HFFc6 (cell line): ENCODE data around the gene AHDC1. TPM values are rescaled to one million over a fixed set of nuclear protein-coding genes. Genes with fewer than 3 reads are reported as not detected.

Source experiments
- DNase-seq: peaks from one replicate; pipeline ENCODE4 v3.0.0-alpha.2; 2018
- H3K27ac Mint-ChIP-seq: 2 replicates; pipeline ENCODE4 v1.8.0; 2020; ENCODE audit warnings: mild to moderate bottlenecking, mixed read lengths
- H3K27me3 Mint-ChIP-seq: 2 replicates; pipeline ENCODE4 v1.8.0; 2021; ENCODE audit warnings: mild to moderate bottlenecking, moderate library complexity, mixed read lengths; ENCODE audit not compliant: insufficient read depth
- H3K36me3 Mint-ChIP-seq: 2 replicates; pipeline ENCODE4 v1.8.0; 2021; ENCODE audit warnings: low read depth, mixed read lengths
- H3K4me1 Mint-ChIP-seq: 2 replicates; pipeline ENCODE4 v1.8.0; 2020; ENCODE audit warnings: low read depth, mixed read lengths
- H3K4me3 Mint-ChIP-seq: 2 replicates; pipeline ENCODE4 v1.8.0; 2020; ENCODE audit warnings: mild to moderate bottlenecking, moderate library complexity, mixed read lengths
- H3K9me3 Mint-ChIP-seq: 2 replicates; pipeline ENCODE4 v1.8.0; 2020; ENCODE audit warnings: mild to moderate bottlenecking, mixed read lengths
- total RNA-seq, 6 experiments: library from RNA; stranded (reverse); fragmentation: NEBNext Ultra II Directional; extraction: Animal tissue kit (Norgen Biotek cat#: 25700); gene quantifications; 2 replicates in 1 of 6; 3 replicates in 5 of 6; pipeline ENCODE4 v1.2.3, GENCODE V29; 2021
- TF ChIP-seq, protein P1 (sequence below): fragments of 200-600 bp; sonication (generic); IDR thresholded peaks from 2 replicates; pipeline ENCODE4 v1.5.0; 2021; ENCODE audit warnings: antibody characterized with exemption, mild to moderate bottlenecking

The AHDC1 gene
- total RNA-seq, 6 experiments from 2014 or later = 30.7 to 53.2 (median 34.7) TPM

DNA sequence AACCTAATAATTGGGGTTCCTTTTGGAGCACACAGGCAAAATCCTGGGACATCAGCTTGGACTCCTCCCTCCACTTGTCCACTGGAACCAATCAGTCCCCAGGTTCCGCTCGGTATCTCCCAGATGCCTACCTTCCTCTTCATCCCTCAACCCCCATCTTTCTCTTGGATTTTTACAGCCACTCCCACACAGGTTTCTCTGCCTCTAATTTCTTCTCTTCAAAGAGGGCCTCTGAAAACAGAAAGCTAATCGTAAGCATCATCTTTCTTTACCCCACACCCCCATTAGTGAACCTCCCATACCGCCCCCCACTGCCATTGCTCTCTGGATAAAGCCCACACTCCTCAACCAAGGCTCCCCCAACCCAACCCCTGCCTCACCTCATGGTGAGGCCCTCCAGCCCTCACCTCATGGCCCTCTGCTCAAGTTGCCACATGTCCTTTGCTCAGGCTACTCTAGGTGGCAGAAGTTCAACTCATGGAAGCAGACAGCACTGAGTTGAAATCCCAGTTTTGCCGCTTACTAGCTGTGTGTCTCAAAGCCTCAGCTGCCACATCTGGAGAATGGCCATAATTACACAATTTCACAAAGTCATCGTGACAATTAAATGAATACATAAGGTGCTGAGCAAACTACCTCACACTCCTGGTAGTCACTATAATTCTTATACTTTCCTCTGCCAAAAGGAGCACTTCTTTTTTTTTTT is 95.8 kb downstream of the AHDC1 start:
- Mint-ChIP-seq H3K4me1 (peaks cover 12% of the 10 kb centered on the region), H3K36me3 (no peaks in the 10 kb centered on the region), H3K9me3 (no peaks in the 10 kb centered on the region), H3K27ac (no peak overlapping the region), H3K4me3 (no peak overlapping the region), H3K27me3 (peaks cover 2% of the 10 kb centered on the region; the same call in 1 of the 2 replicates)
- TF ChIP-seq, protein P1, sequence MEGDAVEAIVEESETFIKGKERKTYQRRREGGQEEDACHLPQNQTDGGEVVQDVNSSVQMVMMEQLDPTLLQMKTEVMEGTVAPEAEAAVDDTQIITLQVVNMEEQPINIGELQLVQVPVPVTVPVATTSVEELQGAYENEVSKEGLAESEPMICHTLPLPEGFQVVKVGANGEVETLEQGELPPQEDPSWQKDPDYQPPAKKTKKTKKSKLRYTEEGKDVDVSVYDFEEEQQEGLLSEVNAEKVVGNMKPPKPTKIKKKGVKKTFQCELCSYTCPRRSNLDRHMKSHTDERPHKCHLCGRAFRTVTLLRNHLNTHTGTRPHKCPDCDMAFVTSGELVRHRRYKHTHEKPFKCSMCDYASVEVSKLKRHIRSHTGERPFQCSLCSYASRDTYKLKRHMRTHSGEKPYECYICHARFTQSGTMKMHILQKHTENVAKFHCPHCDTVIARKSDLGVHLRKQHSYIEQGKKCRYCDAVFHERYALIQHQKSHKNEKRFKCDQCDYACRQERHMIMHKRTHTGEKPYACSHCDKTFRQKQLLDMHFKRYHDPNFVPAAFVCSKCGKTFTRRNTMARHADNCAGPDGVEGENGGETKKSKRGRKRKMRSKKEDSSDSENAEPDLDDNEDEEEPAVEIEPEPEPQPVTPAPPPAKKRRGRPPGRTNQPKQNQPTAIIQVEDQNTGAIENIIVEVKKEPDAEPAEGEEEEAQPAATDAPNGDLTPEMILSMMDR = no peak
- no peak for DNase-seq

GRCh38 chr1:27506703-27507102 is 97.2 kb downstream of the AHDC1 start:
- Mint-ChIP-seq H3K9me3 (no peaks in the 10 kb centered on the region), H3K27ac (no peak overlapping the region), H3K4me3 (no peak overlapping the region), H3K27me3 (peaks cover 2% of the 10 kb centered on the region; the same call in 1 of the 2 replicates), H3K36me3 (no peaks in the 10 kb centered on the region), H3K4me1 (peaks cover 12% of the 10 kb centered on the region)
- DNase-seq = no peak
- TF ChIP-seq, protein P1 = no peak

DNA sequence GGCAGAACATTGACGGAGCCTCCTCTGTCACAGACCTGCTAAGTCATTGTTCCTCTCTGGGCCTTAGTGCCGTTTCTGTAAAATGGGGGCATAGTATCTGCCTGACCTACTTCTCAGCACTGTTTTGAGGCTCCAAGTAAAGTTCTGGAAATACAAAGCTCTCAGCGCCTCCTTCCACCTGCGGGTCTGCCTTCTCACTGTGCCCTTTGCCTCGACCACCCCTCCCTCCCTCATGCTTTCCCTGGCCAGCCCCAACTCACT is 98.6 kb downstream of the AHDC1 start:
- TF ChIP-seq, protein P1 = no peak
- Mint-ChIP-seq H3K4me3 (no peak overlapping the region), H3K27ac (no peak overlapping the region; the same call in 1 of the 2 replicates), H3K36me3 (no peaks in the 10 kb centered on the region), H3K27me3 (peaks cover 2% of the 10 kb centered on the region; the same call in 1 of the 2 replicates), H3K4me1 (peaks cover 12% of the 10 kb centered on the region), H3K9me3 (no peaks in the 10 kb centered on the region)
- no peak for DNase-seq

GRCh38 chr1:27504588-27505419 is 99.1 kb downstream of the AHDC1 start:
- no peaks in the 10 kb centered on the region for H3K36me3 Mint-ChIP-seq
- H3K9me3 Mint-ChIP-seq = no peaks in the 10 kb centered on the region
- TF ChIP-seq, protein P1 = no peak
- H3K4me3 Mint-ChIP-seq = no peak overlapping the region
- peak overlapping the region; percentile 67 for H3K27ac Mint-ChIP-seq
- no peak for DNase-seq
- peaks cover 12% of the 10 kb centered on the region for H3K4me1 Mint-ChIP-seq
- peaks cover 2% of the 10 kb centered on the region; the same call in 1 of the 2 replicates for H3K27me3 Mint-ChIP-seq

- H3K4me3 Mint-ChIP-seq = no peak overlapping the region; the same call in 1 of the 2 replicates
- peaks cover 12% of the 10 kb centered on the region for H3K4me1 Mint-ChIP-seq
- peak overlapping the region; percentile 67 for H3K27ac Mint-ChIP-seq
- no peaks in the 10 kb centered on the region for H3K9me3 Mint-ChIP-seq
- TF ChIP-seq, protein P1 = no peak
- no peak for DNase-seq
- peaks cover 2% of the 10 kb centered on the region; the same call in 1 of the 2 replicates for H3K27me3 Mint-ChIP-seq
- H3K36me3 Mint-ChIP-seq = no peaks in the 10 kb centered on the region
Measured at GRCh38 chr1:27503844-27504587, 99.9 kb downstream of the AHDC1 start.
